SK-N-MC (cell line): ENCODE results near the gene SIDT1.

Experiments used
- EZH2 ChIP-seq: fragments of 200-600 bp; sonication (generic); IDR thresholded peaks from one replicate; pipeline ENCODE4 v1.6.1; 2017; ENCODE audit warnings: antibody characterized with exemption
- POLR2AphosphoS5 ChIP-seq: IDR thresholded peaks from 2 replicates; pipeline ENCODE4 v1.6.1; 2012; ENCODE audit warnings: mild to moderate bottlenecking, low read depth, low read length, borderline replicate concordance

- TF ChIP-seq POLR2AphosphoS5 (no peak), EZH2 (no peak)
These were observed 4.8 kb downstream of the SIDT1 start for GRCh38 chr3:113537155-113537554.
